Stomach smooth muscle (tissue), 2 donors: ENCODE measurements around the gene BLOC1S1.

ENCODE experiments used
- H3K27ac ChIP-seq: one replicate; pipeline ENCODE4 v1.7.0; 2013; ENCODE audit warnings: mild to moderate bottlenecking, low read length, inconsistent platforms
- H3K27me3 ChIP-seq, 2 donors: one replicate each; pipeline ENCODE4 v1.7.0; 2013; ENCODE audit warnings: low read length in 2 of 2; ENCODE audit not compliant: insufficient read depth in 2 of 2, control insufficient read depth in 1 of 2
- H3K36me3 ChIP-seq, 2 donors: one replicate each; pipeline ENCODE4 v1.7.0; 2013; ENCODE audit warnings: low read length in 2 of 2; ENCODE audit not compliant: control insufficient read depth in 2 of 2, insufficient read depth in 2 of 2
- H3K4me1 ChIP-seq: one replicate; pipeline ENCODE4 v1.7.0; 2013; ENCODE audit warnings: low read length; ENCODE audit not compliant: control insufficient read depth, insufficient read depth
- H3K4me3 ChIP-seq, 2 donors: one replicate each; pipeline ENCODE4 v1.7.0; 2013; ENCODE audit warnings: low read length in 2 of 2
- H3K9ac ChIP-seq, 2 donors: one replicate each; pipeline ENCODE4 v1.7.0; 2013; ENCODE audit warnings: low read length in 2 of 2, mild to moderate bottlenecking in 1 of 2
- H3K9me3 ChIP-seq, 2 donors: one replicate each; pipeline ENCODE4 v1.7.0; 2013; ENCODE audit warnings: low read length in 2 of 2; ENCODE audit not compliant: control insufficient read depth in 2 of 2
- donor health status: healthy.
- donor health status: Pancreatic carcinoma.

The BLOC1S1 gene

DNA sequence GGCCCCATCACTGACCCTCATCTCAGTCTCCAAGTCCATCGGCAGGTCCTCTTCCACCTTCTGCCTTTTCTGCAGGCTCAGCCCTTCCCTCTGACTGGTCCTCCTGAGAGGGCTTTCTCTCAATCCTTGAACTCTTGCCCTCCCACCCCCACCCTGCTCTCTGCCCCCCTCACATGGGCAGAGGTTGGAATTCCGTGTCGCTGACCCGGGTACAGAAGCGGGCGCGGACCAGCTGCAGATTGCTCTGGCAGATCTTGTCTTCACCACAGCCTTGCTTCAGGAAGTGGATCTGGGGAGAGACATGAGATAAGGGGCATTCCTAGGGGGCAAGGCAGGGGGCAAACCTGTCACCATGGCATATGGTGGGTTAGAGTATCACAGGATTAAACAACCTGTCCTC lies 20.5 kb upstream of the BLOC1S1 start:
- Histone ChIP-seq H3K4me1 (peaks cover 15% of the 10 kb centered on the region), H3K4me3 (no peak overlapping the region), H3K27me3 (no peaks in the 10 kb centered on the region), H3K36me3 (peaks cover 61 to 66% of the 10 kb centered on the region in 2 donors), H3K27ac (no peak overlapping the region), H3K9me3 (no peaks in the 10 kb centered on the region), H3K9ac (peak overlapping the region in 1 of 2 donors; percentile 5)

GRCh38 chr12:55696141-55696540 lies 19.7 kb upstream of the BLOC1S1 start:
- Histone ChIP-seq H3K4me3 (no peak overlapping the region), H3K9ac (no peak overlapping the region), H3K27me3 (no peaks in the 10 kb centered on the region), H3K4me1 (peaks cover 23% of the 10 kb centered on the region), H3K9me3 (no peaks in the 10 kb centered on the region), H3K36me3 (peaks cover 68 to 73% of the 10 kb centered on the region in 2 donors), H3K27ac (no peak overlapping the region)

- Histone ChIP-seq H3K27me3 (no peaks in the 10 kb centered on the region), H3K4me1 (peaks cover 25% of the 10 kb centered on the region), H3K27ac (no peak overlapping the region), H3K36me3 (peaks cover 66 to 70% of the 10 kb centered on the region in 2 donors), H3K9ac (no peak overlapping the region), H3K9me3 (no peaks in the 10 kb centered on the region), H3K4me3 (no peak overlapping the region)
Observed at GRCh38 chr12:55696796-55697462, 18.9 kb upstream of the BLOC1S1 start.

- Histone ChIP-seq H3K9ac (no peak overlapping the region), H3K27me3 (no peaks in the 10 kb centered on the region), H3K9me3 (no peaks in the 10 kb centered on the region), H3K36me3 (peaks cover 65 to 66% of the 10 kb centered on the region in 2 donors), H3K4me3 (no peak overlapping the region), H3K27ac (no peak overlapping the region), H3K4me1 (peaks cover 27% of the 10 kb centered on the region)
Observed at GRCh38 chr12:55697686-55698085, 18.2 kb upstream of the BLOC1S1 start.

GRCh38 chr12:55698241-55698955 lies 17.4 kb upstream of the BLOC1S1 start:
- Histone ChIP-seq H3K9me3 (no peaks in the 10 kb centered on the region), H3K36me3 (peaks cover 62 to 63% of the 10 kb centered on the region in 2 donors)

GRCh38 chr12:55698965-55699364 lies 16.9 kb upstream of the BLOC1S1 start:
- Histone ChIP-seq H3K36me3 (peaks cover 57 to 58% of the 10 kb centered on the region in 2 donors), H3K27ac (peak overlapping the region; percentile 41), H3K9me3 (no peaks in the 10 kb centered on the region), H3K4me3 (no peak overlapping the region), H3K27me3 (no peaks in the 10 kb centered on the region), H3K4me1 (peaks cover 40% of the 10 kb centered on the region), H3K9ac (no peak overlapping the region)

More at GRCh38 chr12:55698241-55698955, 17.4 kb upstream of the BLOC1S1 start:
- H3K4me1 ChIP-seq: peaks cover 34% of the 10 kb centered on the region
- no peak overlapping the region for H3K4me3 ChIP-seq
- no peaks in the 10 kb centered on the region for H3K27me3 ChIP-seq
- H3K9ac ChIP-seq: no peak overlapping the region
- peak overlapping the region; percentile 41 for H3K27ac ChIP-seq

DNA sequence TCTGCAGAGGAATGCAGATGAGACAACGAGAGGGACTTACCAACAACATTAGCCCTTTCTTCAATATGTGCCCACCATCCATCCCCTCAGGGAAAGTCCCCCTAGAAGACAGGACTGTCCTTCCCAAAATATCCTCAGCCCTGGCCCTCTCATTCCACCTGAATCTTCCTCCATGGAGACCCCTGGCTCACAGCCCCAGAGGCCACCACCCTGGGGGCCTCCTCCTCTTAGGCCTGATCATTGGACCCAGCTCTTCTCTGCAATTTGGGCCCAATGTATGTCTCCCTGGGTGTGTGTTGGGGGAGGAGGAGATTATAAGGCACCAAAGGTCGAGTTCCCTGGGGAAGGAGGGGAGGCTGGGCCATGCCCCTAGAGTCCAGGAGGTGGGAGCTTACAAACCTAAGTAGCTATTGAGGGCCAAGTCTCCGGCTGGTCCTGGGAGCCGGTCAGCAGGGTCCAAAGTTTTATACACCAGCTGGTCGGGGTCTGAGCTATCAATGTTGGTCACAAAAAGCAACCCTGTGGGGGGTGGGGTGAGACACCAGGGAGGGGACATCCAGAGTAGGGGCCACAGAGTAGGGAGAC lies 16.3 kb upstream of the BLOC1S1 start:
- peaks cover 52% of the 10 kb centered on the region in 2 donors for H3K36me3 ChIP-seq
- peaks cover 45% of the 10 kb centered on the region for H3K4me1 ChIP-seq

DNA sequence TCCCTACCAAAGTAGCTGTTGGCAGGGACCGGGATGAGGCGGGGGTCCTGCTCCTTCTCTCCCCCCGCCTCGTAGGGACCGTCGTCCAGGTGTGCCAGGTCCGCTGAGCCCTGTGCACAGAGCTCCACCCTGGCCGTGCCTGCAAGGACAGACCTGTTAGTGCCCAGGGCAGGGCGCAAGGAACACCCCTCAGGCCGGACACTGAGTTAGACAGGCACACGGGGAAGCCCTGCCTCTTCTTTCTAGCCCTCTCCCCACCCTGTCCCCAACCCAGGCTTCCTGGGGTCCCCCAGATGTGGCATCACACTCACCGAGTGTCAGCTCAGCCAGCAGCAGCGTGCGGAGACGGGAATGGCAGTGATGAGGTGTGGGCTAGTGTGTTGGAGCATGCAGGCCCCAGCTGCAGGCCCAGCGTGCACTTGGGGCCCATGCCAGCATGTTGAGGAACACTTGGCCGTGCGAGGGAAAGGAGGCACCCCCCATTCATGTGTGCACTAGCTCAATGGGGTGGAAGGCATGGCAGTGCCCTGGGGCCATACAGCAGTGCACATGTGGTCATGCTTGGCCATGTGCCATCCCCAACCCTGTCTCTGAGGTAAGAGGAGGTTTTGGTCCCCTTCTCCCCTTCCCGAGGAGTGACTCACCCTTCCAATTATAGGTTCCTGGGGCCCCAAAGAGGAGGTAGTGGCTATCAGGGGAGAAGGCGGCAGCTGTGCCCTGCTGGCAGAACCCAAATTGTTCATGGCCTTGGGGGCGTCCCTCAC lies 15.4 kb upstream of the BLOC1S1 start:
- Histone ChIP-seq H3K27ac (peak overlapping the region; percentile 37), H3K4me3 (no peak overlapping the region), H3K27me3 (no peaks in the 10 kb centered on the region), H3K9me3 (no peaks in the 10 kb centered on the region), H3K36me3 (peaks cover 44% of the 10 kb centered on the region in 2 donors), H3K4me1 (peaks cover 54% of the 10 kb centered on the region), H3K9ac (no peak overlapping the region)

More for the DNA sequence above, 16.3 kb upstream of the BLOC1S1 start:
- no peak overlapping the region for H3K4me3 ChIP-seq
- no peaks in the 10 kb centered on the region for H3K9me3 ChIP-seq
- peak overlapping the region; percentile 41 for H3K27ac ChIP-seq
- H3K9ac ChIP-seq: peak overlapping the region in 1 of 2 donors; percentile 29
- no peaks in the 10 kb centered on the region for H3K27me3 ChIP-seq

DNA sequence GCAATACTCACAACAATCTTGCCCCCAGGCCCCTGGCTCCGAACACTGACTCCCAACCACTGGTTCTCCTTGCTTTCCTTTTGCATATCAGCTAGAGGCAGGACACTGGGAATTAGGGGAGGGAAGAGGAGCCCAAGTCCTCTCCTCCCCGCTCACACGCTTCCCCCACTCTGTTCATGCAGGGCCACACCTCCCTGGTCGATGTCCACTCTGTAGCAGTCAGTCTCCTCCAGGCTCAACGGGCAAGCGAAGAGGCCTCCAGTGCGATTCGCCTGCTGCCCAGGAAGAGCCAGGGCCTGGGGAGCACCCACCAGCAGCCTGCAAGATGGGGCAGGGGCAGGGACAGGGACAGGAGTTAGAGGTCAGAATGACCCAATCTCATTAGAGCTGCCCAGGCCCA lies 13.0 kb upstream of the BLOC1S1 start:
- Histone ChIP-seq H3K4me1 (peaks cover 71% of the 10 kb centered on the region), H3K9me3 (no peaks in the 10 kb centered on the region), H3K27me3 (no peaks in the 10 kb centered on the region), H3K9ac (peak overlapping the region in 1 of 2 donors; percentile 82), H3K36me3 (peaks cover 23 to 27% of the 10 kb centered on the region in 2 donors), H3K4me3 (peak overlapping the region; percentile 91 to 93), H3K27ac (peak overlapping the region; percentile 91)

DNA sequence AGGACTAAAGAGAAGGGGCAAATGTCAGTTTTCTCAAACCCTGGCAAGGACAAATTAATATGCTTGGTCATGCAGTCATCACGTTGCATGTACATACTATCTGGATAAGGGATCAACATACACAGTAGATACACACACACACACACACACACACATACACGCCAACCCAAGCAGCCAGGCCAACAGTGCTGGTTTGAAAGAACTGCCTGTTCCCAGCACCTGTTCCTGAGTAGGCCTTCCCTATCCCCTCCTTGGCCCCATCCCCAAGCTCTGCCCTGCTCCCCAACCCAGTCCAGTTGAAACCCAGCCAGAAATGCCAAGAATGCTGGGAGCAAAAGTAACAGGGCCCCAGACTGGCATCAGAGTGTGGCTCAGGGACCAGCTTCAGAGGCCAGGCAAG lies 12.6 kb upstream of the BLOC1S1 start:
- H3K9ac ChIP-seq: peak overlapping the region; percentile 82 to 95
- peak overlapping the region; percentile 91 to 93 for H3K4me3 ChIP-seq
- no peaks in the 10 kb centered on the region for H3K9me3 ChIP-seq
- H3K36me3 ChIP-seq: peaks cover 23% of the 10 kb centered on the region in 2 donors
- peaks cover 72% of the 10 kb centered on the region for H3K4me1 ChIP-seq
- peak overlapping the region; percentile 91 for H3K27ac ChIP-seq
- H3K27me3 ChIP-seq: no peaks in the 10 kb centered on the region
